Lower leg skin (tissue), 4 donors: ENCODE results near the gene OR4C6. TPM values are rescaled to one million over a fixed set of nuclear protein-coding genes. Genes with fewer than 3 reads are reported as not detected.

Source experiments
- DNase-seq, 2 donors: peaks; one replicate each; pipeline ENCODE4 v3.0.0-alpha.2; 2019; ENCODE audit warnings: low spot score in 2 of 2
- H3K4me3 ChIP-seq: fragments of 200-600 bp; sonication (generic); 2 replicates; pipeline ENCODE4 v1.5.1; 2017; ENCODE audit warnings: mild to moderate bottlenecking, low read depth; ENCODE audit not compliant: poor library complexity, severe bottlenecking
- CTCF ChIP-seq, 3 donors: fragments of 450-650 bp; IDR thresholded peaks; one replicate each; pipeline ENCODE4 v1.5.1; 2016; ENCODE audit warnings: antibody characterized with exemption in 3 of 3, mild to moderate bottlenecking in 3 of 3, moderate library complexity in 2 of 3
- POLR2A ChIP-seq, 2 donors: fragments of 450-650 bp; IDR thresholded peaks; one replicate each; pipeline ENCODE4 v1.6.1; 2016 to 2017; ENCODE audit warnings: antibody characterized with exemption in 2 of 2, mild to moderate bottlenecking in 1 of 2, moderate library complexity in 1 of 2
- WGBS, 2 donors: methylation state at CpG; one replicate each; pipeline ENCODE4 v1.1.5; 2018; 5-methylcytosine and 5-hydroxymethylcytosine counted together
- intact Hi-C: fragments of 100-400 bp; cut with DNase I; formaldehyde crosslinking; loops from one replicate; pipeline ENCODE4 v1.15.0; 2023; ENCODE audit warnings: low total_unique reads
- total RNA-seq, 4 donors: library from RNA; depleted of rRNA; stranded (reverse); fragments of >200 nt; gene quantifications; one replicate each; pipeline ENCODE4 v1.1.0, GENCODE V29; 2016

The OR4C6 gene
- total RNA-seq, 4 donors from 2014 or later = not detected

GRCh38 chr11:55707029-55707428 lies 45.0 kb downstream of the OR4C6 start:
- intact Hi-C loops = no loop called here
- DNase-seq = no peak
- no peak for TF ChIP-seq CTCF (IDR thresholded peaks at IDR 0.05)
- TF ChIP-seq POLR2A (IDR thresholded peaks at IDR 0.05) = no peak
- no peak overlapping the region for H3K4me3 ChIP-seq

GRCh38 chr11:55714982-55715888 lies 53.2 kb downstream of the OR4C6 start:
- WGBS, 2 donors = 33 to 41% methylated on average over 10 of the region's 10 CpGs
- intact Hi-C loops = no loop called here
- TF ChIP-seq CTCF (IDR thresholded peaks at IDR 0.05) = no peak
- TF ChIP-seq POLR2A (IDR thresholded peaks at IDR 0.05) = no peak
- no peak overlapping the region for H3K4me3 ChIP-seq
- no peak for DNase-seq

Other genes starting within 250 kb of the OR4C6 start
- not detected for gene OR4C15, start 107.7 kb upstream of the OR4C6 start, total RNA-seq
- gene OR4C16, start 90.1 kb upstream of the OR4C6 start, total RNA-seq = not detected
- not detected for gene OR4C11, start 54.6 kb upstream of the OR4C6 start, total RNA-seq
- not detected for gene OR4P4, start 27.1 kb upstream of the OR4C6 start, total RNA-seq
- not detected for gene OR4S2, start 13.9 kb upstream of the OR4C6 start, total RNA-seq
- not detected for gene OR5D13, start 111.2 kb downstream of the OR4C6 start, total RNA-seq
- not detected for gene OR5D14, start 133.4 kb downstream of the OR4C6 start, total RNA-seq
- gene OR5L1, start 149.2 kb downstream of the OR4C6 start, total RNA-seq = not detected
- not detected for gene OR5D18, start 157.4 kb downstream of the OR4C6 start, total RNA-seq
- not detected for gene OR5L2, start 165.0 kb downstream of the OR4C6 start, total RNA-seq
- gene OR5D16, start 176.6 kb downstream of the OR4C6 start, total RNA-seq = not detected
- not detected for gene TRIM51, start 221.1 kb downstream of the OR4C6 start, total RNA-seq